HG02938 (cell line): ENCODE data around the gene GRAMD1C.
"Not testable (repeated sequence)": the region's sequence is repeated elsewhere in the genome, so short reads cannot be mapped to it uniquely, and the experiment has no call there.

ENCODE experiments used
- ATAC-seq: cut with Tn5 transposase; IDR thresholded peaks from one replicate; pipeline ENCODE4 v1.9.1; 2021; ENCODE audit warnings: mild to moderate bottlenecking, moderate library complexity; ENCODE audit not compliant: unreplicated experiment

GRAMD1C gene

DNA sequence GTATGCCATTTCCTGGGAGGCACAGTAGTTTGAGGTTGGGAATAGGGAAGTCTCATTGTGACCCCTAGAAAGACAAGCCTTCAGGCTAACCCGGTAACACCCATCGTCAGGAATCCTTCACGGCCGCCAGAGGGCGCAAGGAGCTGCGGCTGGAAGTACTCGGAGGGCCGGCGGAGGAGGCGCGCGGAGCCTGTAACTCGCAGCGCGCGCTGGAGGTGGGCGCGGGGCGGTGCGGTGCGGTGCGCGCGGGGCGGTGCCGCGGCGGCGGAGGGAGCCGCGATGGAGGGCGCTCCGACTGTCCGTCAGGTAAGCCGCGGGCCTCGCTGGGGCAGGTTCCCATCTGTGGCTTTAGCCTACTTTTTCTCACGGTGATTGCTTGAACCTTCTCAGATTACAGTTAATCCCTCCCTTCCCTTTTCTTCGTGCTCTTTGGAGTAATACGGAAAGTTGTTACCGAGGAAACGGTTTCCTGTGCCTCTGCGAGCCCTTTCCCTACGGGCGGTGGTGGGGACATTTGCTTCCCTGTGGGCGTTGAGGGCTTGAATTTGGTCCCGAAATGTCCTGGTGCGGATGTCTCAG lies at the start of gene GRAMD1C:
Gene GRAMD1C (plus strand): TSS at position 158 of the 579 bp plus-strand sequence. CDS start 122 bp downstream, at position 280.
- ATAC-seq = peak; percentile 95

GRCh38 chr3:113791381-113791780 lies 47.2 kb upstream of the GRAMD1C start:
- ATAC-seq = no peak

DNA sequence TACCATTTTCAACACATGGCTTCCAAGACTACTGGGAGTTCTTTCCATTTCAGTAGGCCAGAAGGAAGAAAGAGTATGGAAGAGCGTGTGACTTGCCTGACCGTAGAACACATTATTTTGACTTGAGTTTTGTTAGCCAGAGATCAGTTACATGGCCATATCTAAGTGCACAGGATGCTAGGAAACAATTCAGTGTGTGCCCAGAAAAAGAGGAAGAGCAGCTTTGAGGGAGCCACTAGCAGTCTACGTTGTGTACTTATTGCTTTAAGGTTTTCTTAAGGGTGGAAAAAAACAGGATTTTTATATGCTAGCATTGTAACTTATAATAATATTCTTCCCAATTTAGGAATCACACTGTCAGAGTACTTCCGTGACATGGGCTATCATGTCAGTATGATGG lies 44.1 kb upstream of the GRAMD1C start:
- no peak for ATAC-seq

- no peak for ATAC-seq
Measured at GRCh38 chr3:113795693-113796092, 42.9 kb upstream of the GRAMD1C start.

- peak; percentile 89 for ATAC-seq
Measured at GRCh38 chr3:113802795-113803455, 35.7 kb upstream of the GRAMD1C start.

- no peak for ATAC-seq
Measured at GRCh38 chr3:113804661-113805060, 33.9 kb upstream of the GRAMD1C start.

- ATAC-seq = no peak
Measured at GRCh38 chr3:113805249-113805648, 33.3 kb upstream of the GRAMD1C start.

GRCh38 chr3:113812854-113813253 lies 25.7 kb upstream of the GRAMD1C start:
- ATAC-seq = no peak

- ATAC-seq = no peak
Measured at GRCh38 chr3:113819866-113820265, 18.7 kb upstream of the GRAMD1C start.

- ATAC-seq = peak; percentile 73
Measured at GRCh38 chr3:113825090-113825489, 13.5 kb upstream of the GRAMD1C start.

DNA sequence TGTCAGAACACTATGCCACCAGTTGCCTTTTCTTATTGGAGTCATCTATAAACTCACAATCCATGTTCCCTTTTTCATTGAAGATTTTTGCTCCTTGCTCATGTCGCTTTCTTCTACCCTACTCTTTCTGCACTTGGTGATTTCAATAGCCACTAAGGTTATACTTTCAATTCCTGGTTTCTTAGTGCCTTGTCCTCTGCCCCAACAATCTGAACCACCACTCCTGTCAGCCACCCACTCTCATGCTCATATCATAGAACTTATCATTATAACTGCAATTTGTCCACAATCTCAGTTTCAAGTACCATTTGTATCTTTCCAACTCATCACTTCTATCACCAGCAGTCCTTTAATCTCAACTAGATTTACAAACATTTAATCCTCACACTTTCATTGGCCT lies 10.0 kb upstream of the GRAMD1C start:
- ATAC-seq = peak; percentile 32

GRCh38 chr3:113829576-113830354 lies 8.8 kb upstream of the GRAMD1C start:
- no peak for ATAC-seq

- ATAC-seq = no peak
Measured at GRCh38 chr3:113831103-113831355, 7.6 kb upstream of the GRAMD1C start.

- ATAC-seq = peak; percentile 52
Measured at GRCh38 chr3:113832477-113833164, 6.0 kb upstream of the GRAMD1C start.

- no peak for ATAC-seq
Measured at GRCh38 chr3:113834983-113835382, 3.6 kb upstream of the GRAMD1C start.

GRCh38 chr3:113839551-113839950 lies 963 bp downstream of the GRAMD1C start:
- no peak for ATAC-seq

- no peak for ATAC-seq
Measured at GRCh38 chr3:113844622-113845222, 6.1 kb downstream of the GRAMD1C start.

- ATAC-seq = no peak
Measured at GRCh38 chr3:113847247-113847646, 8.7 kb downstream of the GRAMD1C start.

DNA sequence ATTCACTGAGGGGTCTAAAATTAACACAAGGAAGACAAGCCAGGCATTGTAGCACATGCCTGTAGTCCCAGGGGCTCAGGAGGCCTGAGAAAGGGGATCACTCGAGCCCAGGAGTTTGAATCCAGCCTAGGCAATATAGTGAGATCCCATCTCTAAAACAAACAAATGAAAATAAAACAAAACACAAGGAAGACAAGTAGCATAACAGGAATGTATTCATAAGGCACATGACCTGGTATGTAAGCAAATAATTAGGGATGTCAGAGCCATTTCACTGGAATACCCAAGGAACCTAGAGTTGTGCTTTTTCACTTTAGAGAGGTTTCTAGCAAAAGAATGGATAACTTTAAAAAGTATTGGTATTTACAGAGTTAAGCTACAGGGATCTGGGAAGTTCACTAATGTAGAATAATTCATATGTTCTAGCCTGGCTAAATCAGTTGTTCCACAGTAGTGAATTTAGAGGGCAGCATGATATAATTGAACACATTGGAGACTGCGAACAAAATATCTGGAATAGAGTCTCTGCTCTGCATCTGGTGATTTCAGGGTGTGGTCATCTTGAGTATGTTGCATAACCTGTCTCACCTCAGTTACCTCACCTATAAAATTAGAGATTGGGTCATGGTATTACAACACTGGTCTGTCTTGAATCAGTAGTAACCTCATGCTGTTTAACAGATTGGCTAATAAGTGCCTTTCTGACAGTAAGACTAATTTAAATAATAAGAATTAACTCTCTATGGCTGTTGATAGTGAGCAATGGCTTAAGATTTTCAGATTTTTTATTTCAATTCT lies 9.3 kb downstream of the GRAMD1C start:
- no peak for ATAC-seq

DNA sequence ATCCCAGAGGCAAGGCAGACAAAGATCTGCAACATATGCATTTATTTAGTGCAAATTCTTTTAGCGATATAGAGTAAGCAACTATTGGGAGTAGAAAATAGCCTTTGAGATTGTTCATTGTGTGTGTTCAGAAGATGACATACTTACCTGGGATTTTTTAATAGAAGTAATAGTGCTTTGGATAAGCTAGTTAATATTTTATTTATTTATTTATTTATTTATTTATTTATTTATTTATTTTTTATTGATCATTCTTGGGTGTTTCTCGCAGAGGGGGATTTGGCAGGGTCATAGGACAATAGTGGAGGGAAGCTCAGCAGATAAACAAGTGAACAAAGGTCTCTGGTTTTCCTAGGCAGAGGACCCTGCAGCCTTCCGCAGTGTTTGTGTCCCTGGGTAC lies 10.5 kb downstream of the GRAMD1C start:
- not testable (repeated sequence) for ATAC-seq
